HG02970 (cell line): Measurements from ENCODE around the gene NPIPA2.
"Not testable (repeated sequence)": the region's sequence is repeated elsewhere in the genome, so short reads cannot be mapped to it uniquely, and the experiment has no call there.

ENCODE experiments used
- ATAC-seq: cut with Tn5 transposase; IDR thresholded peaks from one replicate; pipeline ENCODE4 v1.9.1; 2021; ENCODE audit warnings: mild to moderate bottlenecking, moderate library complexity, moderate number of reproducible peaks; ENCODE audit not compliant: unreplicated experiment, low FRiP score

Gene NPIPA2

GRCh38 chr16:14742273-14743128, at the start of gene NPIPA2:
Gene NPIPA2 (plus strand): TSS chr16:14742533. CDS start chr16:14748066, 5,533 bp downstream.
- ATAC-seq = peak; percentile 97

GRCh38 chr16:14694129-14694528, 48.2 kb upstream of the NPIPA2 start, which contains the start of gene PLA2G10:
Gene PLA2G10 (minus strand): TSS chr16:14694308. CDS start chr16:14694229, 79 bp downstream.
- ATAC-seq = not testable (repeated sequence)

- ATAC-seq = not testable (repeated sequence)
Measured at GRCh38 chr16:14701859-14702258, 40.5 kb upstream of the NPIPA2 start.

GRCh38 chr16:14702672-14703071, 39.7 kb upstream of the NPIPA2 start:
- not testable (repeated sequence) for ATAC-seq

GRCh38 chr16:14703156-14704011, 38.9 kb upstream of the NPIPA2 start, which contains the start of gene NPIPA3:
Gene NPIPA3 (plus strand): TSS chr16:14703411. CDS start chr16:14708944, 5,533 bp downstream.
- ATAC-seq = peak; percentile 95

GRCh38 chr16:14733233-14733632, 9.1 kb upstream of the NPIPA2 start:
- ATAC-seq = not testable (repeated sequence)

- ATAC-seq = not testable (repeated sequence)
Measured at GRCh38 chr16:14740832-14741385, 1.4 kb upstream of the NPIPA2 start.

GRCh38 chr16:14741794-14742193, 539 bp upstream of the NPIPA2 start:
- ATAC-seq = not testable (repeated sequence)

GRCh38 chr16:14773654-14774053, 31.3 kb downstream of the NPIPA2 start:
- not testable (repeated sequence) for ATAC-seq

- ATAC-seq = not testable (repeated sequence)
Measured at GRCh38 chr16:14775624-14776023, 33.3 kb downstream of the NPIPA2 start.

GRCh38 chr16:14776763-14777162, 34.4 kb downstream of the NPIPA2 start:
- not testable (repeated sequence) for ATAC-seq

GRCh38 chr16:14779368-14779877, 37.1 kb downstream of the NPIPA2 start:
- ATAC-seq = not testable (repeated sequence)

GRCh38 chr16:14786180-14786579, 43.8 kb downstream of the NPIPA2 start:
- ATAC-seq = not testable (repeated sequence)

GRCh38 chr16:14789577-14789976, 47.2 kb downstream of the NPIPA2 start:
- ATAC-seq = not testable (repeated sequence)

GRCh38 chr16:14790320-14790956, 48.1 kb downstream of the NPIPA2 start:
- not testable (repeated sequence) for ATAC-seq

GRCh38 chr16:14792914-14793313, 50.6 kb downstream of the NPIPA2 start:
- not testable (repeated sequence) for ATAC-seq

- not testable (repeated sequence) for ATAC-seq
Measured at GRCh38 chr16:14797558-14797957, 55.2 kb downstream of the NPIPA2 start.

- not testable (repeated sequence) for ATAC-seq
Measured at GRCh38 chr16:14803577-14803976, 61.2 kb downstream of the NPIPA2 start.

GRCh38 chr16:14807184-14807678, 64.9 kb downstream of the NPIPA2 start:
- not testable (repeated sequence) for ATAC-seq
